Astrocyte (in vitro differentiated cells and primary cell): ENCODE results near the gene FAM120B. TPM values are rescaled to one million over a fixed set of nuclear protein-coding genes. Genes with fewer than 3 reads are reported as not detected.

Source experiments
- DNase-seq: peaks from one replicate; pipeline ENCODE4 v3.0.0-alpha.2; 2010; ENCODE audit warnings: low read depth
- FAIRE-seq: peaks from 2 replicates; lab custom pipeline; 2011; peaks lifted over from hg19 to GRCh38; lab: Jason Lieb, UNC
- H2AFZ ChIP-seq: 2 replicates; pipeline ENCODE4 v1.6.0; 2012; ENCODE audit warnings: low read depth, low read length, inconsistent platforms
- H3K27ac ChIP-seq: 2 replicates; pipeline ENCODE4 v1.5.1; 2011; ENCODE audit warnings: low read depth, low read length, inconsistent platforms
- H3K27me3 ChIP-seq: 2 replicates; pipeline ENCODE4 v1.6.0; 2011; ENCODE audit warnings: low read length, inconsistent platforms; ENCODE audit not compliant: insufficient read depth
- H3K36me3 ChIP-seq: 2 replicates; pipeline ENCODE4 v1.5.1; 2011; ENCODE audit warnings: low read length, inconsistent platforms; ENCODE audit not compliant: insufficient read depth
- H3K4me1 ChIP-seq: 2 replicates; pipeline ENCODE4 v1.5.1; 2011; ENCODE audit warnings: low read length, inconsistent platforms; ENCODE audit not compliant: insufficient read depth
- H3K4me2 ChIP-seq: 2 replicates; pipeline ENCODE4 v1.6.0; 2012; ENCODE audit warnings: low read length, inconsistent platforms
- H3K4me3 ChIP-seq: 2 replicates; pipeline ENCODE4 v1.5.1; 2011; ENCODE audit warnings: low read depth, mild to moderate bottlenecking, low read length, inconsistent platforms; ENCODE audit not compliant: insufficient read depth
- H3K79me2 ChIP-seq: 2 replicates; pipeline ENCODE4 v1.6.0; 2012; ENCODE audit warnings: mild to moderate bottlenecking, low read length, inconsistent platforms; ENCODE audit not compliant: insufficient read depth
- H3K9ac ChIP-seq: 2 replicates; pipeline ENCODE4 v1.6.0; 2012; ENCODE audit warnings: mild to moderate bottlenecking, low read length, inconsistent platforms
- H3K9me3 ChIP-seq: 2 replicates; pipeline ENCODE4 v1.5.1; 2012; ENCODE audit warnings: low read depth, mild to moderate bottlenecking, low read length, inconsistent platforms; ENCODE audit not compliant: insufficient read depth
- H4K20me1 ChIP-seq: 2 replicates; pipeline ENCODE4 v1.6.0; 2012; ENCODE audit warnings: low read length, inconsistent platforms; ENCODE audit not compliant: insufficient read depth
- H3K27ac Mint-ChIP-seq: one replicate; pipeline ENCODE4 v1.8.0; 2021; ENCODE audit warnings: mild to moderate bottlenecking, mixed read lengths; ENCODE audit not compliant: unreplicated experiment
- H3K27me3 Mint-ChIP-seq: one replicate; pipeline ENCODE4 v1.8.0; 2021; ENCODE audit warnings: low read depth, mixed read lengths; ENCODE audit not compliant: unreplicated experiment
- H3K36me3 Mint-ChIP-seq: one replicate; pipeline ENCODE4 v1.8.0; 2021; ENCODE audit warnings: low read depth, mixed read lengths; ENCODE audit not compliant: unreplicated experiment
- H3K4me1 Mint-ChIP-seq: one replicate; pipeline ENCODE4 v1.8.0; 2021; ENCODE audit warnings: low read depth, mixed read lengths; ENCODE audit not compliant: unreplicated experiment
- H3K4me3 Mint-ChIP-seq: one replicate; pipeline ENCODE4 v1.8.0; 2021; ENCODE audit warnings: mild to moderate bottlenecking, moderate library complexity, mixed read lengths; ENCODE audit not compliant: unreplicated experiment
- H3K9me3 Mint-ChIP-seq: one replicate; pipeline ENCODE4 v1.8.0; 2021; ENCODE audit warnings: mild to moderate bottlenecking, mixed read lengths; ENCODE audit not compliant: unreplicated experiment
- CTCF ChIP-seq: IDR thresholded peaks from 2 replicates; pipeline ENCODE4 v1.5.1; 2011; ENCODE audit warnings: low read depth, mild to moderate bottlenecking, inconsistent platforms, low read length, moderate library complexity; ENCODE audit not compliant: insufficient read depth
- EZH2 ChIP-seq: IDR thresholded peaks from 2 replicates; pipeline ENCODE4 v1.6.1; 2012; ENCODE audit warnings: mild to moderate bottlenecking, low read length, inconsistent platforms; ENCODE audit not compliant: insufficient read depth
- total RNA-seq: library from RNA; stranded (reverse); gene quantifications from 2 replicates; pipeline ENCODE4 v1.2.1, GENCODE V29; 2021

The FAM120B gene
- total RNA-seq, 1 donor from 2014 or later = 29.8 TPM

DNA sequence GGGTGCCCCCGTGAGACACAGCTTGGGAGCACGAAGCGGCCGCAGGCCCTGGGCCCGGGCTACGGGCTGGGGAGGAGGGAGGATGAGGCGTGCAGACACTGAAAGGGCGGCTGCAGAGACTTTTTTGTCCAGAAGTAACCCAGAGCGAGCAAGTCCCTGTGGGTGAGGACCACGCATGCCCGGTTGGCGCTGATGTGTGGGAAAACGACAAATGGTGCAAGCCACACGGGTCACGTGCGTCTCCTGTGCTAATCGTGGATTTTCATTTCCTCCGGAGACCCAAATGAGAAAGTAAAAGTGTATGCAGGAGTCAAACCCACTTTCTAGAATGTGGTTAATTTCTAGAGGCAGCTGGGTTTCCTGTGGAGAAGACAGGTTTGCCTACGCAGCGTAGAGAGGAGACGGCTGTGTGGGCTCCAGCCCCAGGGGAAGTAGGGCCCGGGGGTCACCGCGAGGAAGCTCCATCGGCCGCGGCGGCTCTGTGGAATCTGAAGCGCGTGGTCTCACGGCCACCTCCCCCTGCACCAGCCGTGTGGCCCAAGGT is 34.7 kb upstream of the FAM120B start:
- Mint-ChIP-seq H3K4me1 (peaks cover 2% of the 10 kb centered on the region), H3K27ac (no peak overlapping the region), H3K36me3 (no peaks in the 10 kb centered on the region), H3K4me3 (no peak overlapping the region), H3K9me3 (no peaks in the 10 kb centered on the region), H3K27me3 (peaks cover 52% of the 10 kb centered on the region)
- Histone ChIP-seq H3K79me2 (no peaks in the 10 kb centered on the region), H3K9ac (no peak overlapping the region), H3K9me3 (no peaks in the 10 kb centered on the region), H2AFZ (no peak overlapping the region), H3K27me3 (peaks cover 8% of the 10 kb centered on the region), H4K20me1 (no peaks in the 10 kb centered on the region), H3K36me3 (no peaks in the 10 kb centered on the region), H3K4me3 (no peak overlapping the region), H3K27ac (no peak overlapping the region), H3K4me1 (no peaks in the 10 kb centered on the region), H3K4me2 (no peak overlapping the region)
- FAIRE-seq (no peak), DNase-seq (no peak)
- TF ChIP-seq EZH2 (no peak), CTCF (no peak)

- Histone ChIP-seq H2AFZ (no peak overlapping the region), H3K27me3 (peaks cover 8% of the 10 kb centered on the region), H3K4me3 (no peak overlapping the region), H3K4me2 (no peak overlapping the region), H3K79me2 (no peaks in the 10 kb centered on the region), H3K9ac (no peak overlapping the region), H3K36me3 (no peaks in the 10 kb centered on the region), H3K27ac (no peak overlapping the region), H4K20me1 (no peaks in the 10 kb centered on the region), H3K9me3 (no peaks in the 10 kb centered on the region), H3K4me1 (no peaks in the 10 kb centered on the region)
- no peaks in the 10 kb centered on the region for H3K36me3 Mint-ChIP-seq
- no peak for TF ChIP-seq CTCF
- no peak for TF ChIP-seq EZH2
- H3K4me3 Mint-ChIP-seq = no peak overlapping the region
- DNase-seq = no peak
- H3K27ac Mint-ChIP-seq = no peak overlapping the region
- H3K4me1 Mint-ChIP-seq = peaks cover 2% of the 10 kb centered on the region
- H3K27me3 Mint-ChIP-seq = peaks cover 57% of the 10 kb centered on the region
- no peaks in the 10 kb centered on the region for H3K9me3 Mint-ChIP-seq
- FAIRE-seq = no peak
Measured at GRCh38 chr6:170272341-170273065, 34.1 kb upstream of the FAM120B start.

- Mint-ChIP-seq H3K4me3 (no peak overlapping the region), H3K9me3 (no peaks in the 10 kb centered on the region), H3K27me3 (peaks cover 54% of the 10 kb centered on the region), H3K36me3 (no peaks in the 10 kb centered on the region), H3K27ac (no peak overlapping the region), H3K4me1 (peaks cover 2% of the 10 kb centered on the region)
- DNase-seq (no peak), FAIRE-seq (no peak)
- H3K4me2 ChIP-seq = no peak overlapping the region
- no peak overlapping the region for H3K4me3 ChIP-seq
- no peak overlapping the region for H3K27ac ChIP-seq
- H3K9me3 ChIP-seq = no peaks in the 10 kb centered on the region
- no peaks in the 10 kb centered on the region for H3K36me3 ChIP-seq
- no peak overlapping the region for H3K9ac ChIP-seq
- H3K79me2 ChIP-seq = no peaks in the 10 kb centered on the region
- no peaks in the 10 kb centered on the region for H4K20me1 ChIP-seq
- peaks cover 8% of the 10 kb centered on the region for H3K27me3 ChIP-seq
- TF ChIP-seq EZH2 (no peak), CTCF (no peak)
- no peaks in the 10 kb centered on the region for H3K4me1 ChIP-seq
- H2AFZ ChIP-seq = no peak overlapping the region
Measured at GRCh38 chr6:170273191-170273590, 33.4 kb upstream of the FAM120B start.
